MM.1S (cell line): Measurements from ENCODE around the gene CDHR1.
A peak's percentile ranks its signal among the peaks of the same experiment; 100 is the strongest.

Experiments used
- DNase-seq: peaks from one replicate; pipeline ENCODE4 v3.0.0-alpha.2; 2015
- H2AFZ ChIP-seq: fragments of 300-600 bp; sonication (generic); 2 replicates; pipeline ENCODE4 v1.6.0; 2016; ENCODE audit warnings: antibody characterized with exemption, low read length
- H3F3A ChIP-seq: fragments of 300-600 bp; sonication (generic); 2 replicates; pipeline ENCODE4 v1.6.1; 2016; ENCODE audit warnings: mild to moderate bottlenecking, antibody characterized with exemption, low read length, moderate library complexity, mixed read lengths; ENCODE audit not compliant: insufficient read depth
- H3K27ac ChIP-seq: fragments of 300-600 bp; sonication (generic); 2 replicates; pipeline ENCODE4 v1.5.1; 2016; ENCODE audit warnings: mild to moderate bottlenecking, low read length
- H3K27me3 ChIP-seq: fragments of 300-600 bp; sonication (generic); replicated peaks from 2 replicates; pipeline ENCODE4 v1.6.0; 2016; ENCODE audit warnings: low read length; ENCODE audit not compliant: insufficient read depth
- H3K36me3 ChIP-seq: fragments of 300-600 bp; sonication (generic); replicated peaks from 2 replicates; pipeline ENCODE4 v1.6.1; 2016; ENCODE audit warnings: mild to moderate bottlenecking, low read length, mixed read lengths; ENCODE audit not compliant: insufficient read depth
- H3K4me1 ChIP-seq: fragments of 300-600 bp; sonication (generic); 2 replicates; pipeline ENCODE4 v1.6.1; 2016; ENCODE audit warnings: low read length, mixed read lengths
- H3K4me2 ChIP-seq: fragments of 300-600 bp; sonication (generic); 2 replicates; pipeline ENCODE4 v1.6.0; 2016; ENCODE audit warnings: low read depth, low read length
- H3K4me3 ChIP-seq: fragments of 300-600 bp; sonication (generic); 2 replicates; pipeline ENCODE4 v1.5.1; 2016; ENCODE audit warnings: low read length, mixed read lengths
- H3K79me2 ChIP-seq: fragments of 300-600 bp; sonication (generic); 2 replicates; pipeline ENCODE4 v1.6.1; 2016; ENCODE audit warnings: mixed run types, low read length, mixed read lengths
- H3K9ac ChIP-seq: fragments of 300-600 bp; sonication (generic); 2 replicates; pipeline ENCODE4 v1.6.1; 2016; ENCODE audit warnings: low read length, mixed read lengths
- H3K9me2 ChIP-seq: fragments of 300-600 bp; sonication (generic); replicated peaks from 2 replicates; pipeline ENCODE4 v1.6.1; 2016; ENCODE audit warnings: mild to moderate bottlenecking, low read length, mixed read lengths; ENCODE audit not compliant: insufficient read depth
- H3K9me3 ChIP-seq: fragments of 300-600 bp; sonication (generic); replicated peaks from 2 replicates; pipeline ENCODE4 v1.6.1; 2016; ENCODE audit warnings: mild to moderate bottlenecking, low read length, mixed read lengths; ENCODE audit not compliant: insufficient read depth
- H4K20me1 ChIP-seq: fragments of 300-600 bp; sonication (generic); 2 replicates; pipeline ENCODE4 v1.6.1; 2016; ENCODE audit warnings: mild to moderate bottlenecking, low read length, moderate library complexity, mixed read lengths; ENCODE audit not compliant: insufficient read depth
- EZH2 ChIP-seq: fragments of 300-600 bp; sonication (generic); optimal IDR thresholded peaks from 2 replicates; pipeline ENCODE3; 2017; ENCODE audit warnings: low read depth, mild to moderate bottlenecking, antibody characterized with exemption, low read length, mixed read lengths
- EZH2phosphoT487 ChIP-seq: fragments of 300-600 bp; sonication (generic); IDR thresholded peaks from 2 replicates; pipeline ENCODE4 v1.6.1; 2018; ENCODE audit warnings: antibody characterized with exemption, low read length
- TF ChIP-seq, protein P1 (sequence below): fragments of 300-600 bp; sonication (generic); IDR thresholded peaks from 2 replicates; pipeline ENCODE4 v1.5.1; 2016; ENCODE audit warnings: antibody characterized with exemption, low read length, mixed read lengths

CDHR1 gene

DNA sequence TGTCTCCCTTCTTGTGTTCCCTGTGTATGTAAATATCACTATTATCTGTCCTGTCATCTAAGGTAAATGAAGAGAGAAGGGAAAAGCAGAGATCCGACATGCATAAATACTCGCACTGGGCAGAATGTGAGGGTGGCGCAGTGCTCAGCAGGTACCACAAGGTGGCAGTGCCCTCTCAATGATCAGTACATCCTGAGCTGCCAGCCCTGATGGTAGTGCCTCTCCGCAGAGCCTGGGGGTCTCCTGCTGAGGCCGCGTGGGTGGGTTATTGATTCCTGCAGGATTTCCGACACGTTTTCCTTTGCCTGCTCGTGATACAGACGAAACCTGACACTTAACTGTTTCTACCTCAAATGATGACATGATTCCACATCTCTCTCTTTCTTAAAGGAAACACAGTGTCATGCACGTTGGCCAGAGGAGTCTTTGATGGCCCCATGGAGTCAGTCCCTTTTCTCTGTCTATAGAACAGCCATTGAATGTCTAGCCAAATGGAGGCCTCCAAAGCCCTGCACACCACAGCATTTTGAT, 70.3 kb downstream of the CDHR1 start:
- no peak overlapping the region for H3K9ac ChIP-seq
- H2AFZ ChIP-seq = peak overlapping the region; percentile 12; the same call in 1 of the 2 replicates
- TF ChIP-seq EZH2phosphoT487 = no peak
- TF ChIP-seq, protein P1, sequence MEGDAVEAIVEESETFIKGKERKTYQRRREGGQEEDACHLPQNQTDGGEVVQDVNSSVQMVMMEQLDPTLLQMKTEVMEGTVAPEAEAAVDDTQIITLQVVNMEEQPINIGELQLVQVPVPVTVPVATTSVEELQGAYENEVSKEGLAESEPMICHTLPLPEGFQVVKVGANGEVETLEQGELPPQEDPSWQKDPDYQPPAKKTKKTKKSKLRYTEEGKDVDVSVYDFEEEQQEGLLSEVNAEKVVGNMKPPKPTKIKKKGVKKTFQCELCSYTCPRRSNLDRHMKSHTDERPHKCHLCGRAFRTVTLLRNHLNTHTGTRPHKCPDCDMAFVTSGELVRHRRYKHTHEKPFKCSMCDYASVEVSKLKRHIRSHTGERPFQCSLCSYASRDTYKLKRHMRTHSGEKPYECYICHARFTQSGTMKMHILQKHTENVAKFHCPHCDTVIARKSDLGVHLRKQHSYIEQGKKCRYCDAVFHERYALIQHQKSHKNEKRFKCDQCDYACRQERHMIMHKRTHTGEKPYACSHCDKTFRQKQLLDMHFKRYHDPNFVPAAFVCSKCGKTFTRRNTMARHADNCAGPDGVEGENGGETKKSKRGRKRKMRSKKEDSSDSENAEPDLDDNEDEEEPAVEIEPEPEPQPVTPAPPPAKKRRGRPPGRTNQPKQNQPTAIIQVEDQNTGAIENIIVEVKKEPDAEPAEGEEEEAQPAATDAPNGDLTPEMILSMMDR = peak; percentile 96
- no peak for TF ChIP-seq EZH2
- H4K20me1 ChIP-seq = no peaks in the 10 kb centered on the region
- no peak overlapping the region for H3K4me3 ChIP-seq
- DNase-seq = peak; percentile 51
- no peaks in the 10 kb centered on the region for H3F3A ChIP-seq
- H3K4me1 ChIP-seq = no peaks in the 10 kb centered on the region
- H3K79me2 ChIP-seq = no peaks in the 10 kb centered on the region
- H3K9me2 ChIP-seq = no peaks in the 10 kb centered on the region
- H3K36me3 ChIP-seq = no peaks in the 10 kb centered on the region
- H3K4me2 ChIP-seq = no peak overlapping the region
- no peak overlapping the region for H3K27ac ChIP-seq
- H3K9me3 ChIP-seq = no peaks in the 10 kb centered on the region
- no peaks in the 10 kb centered on the region for H3K27me3 ChIP-seq

DNA sequence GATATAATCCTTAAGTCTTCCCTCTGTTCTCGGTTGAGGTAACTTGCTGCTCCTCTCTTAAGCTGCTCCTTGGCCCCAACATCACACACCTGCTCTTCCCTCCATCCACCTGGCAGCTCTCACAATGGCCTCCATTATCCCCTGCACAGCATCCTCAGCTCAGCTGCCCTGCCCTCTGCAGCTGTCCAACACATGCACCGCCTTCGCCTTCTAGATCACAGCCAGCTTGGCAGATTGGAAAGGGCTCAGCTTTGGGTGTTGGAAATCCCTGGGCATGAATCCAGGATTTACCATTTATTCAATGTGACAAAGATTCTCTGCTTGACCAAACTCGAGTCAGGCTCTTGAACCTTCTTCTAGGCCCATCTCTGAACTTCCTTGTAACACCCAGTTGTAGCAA, 71.1 kb downstream of the CDHR1 start:
- Histone ChIP-seq H3K9ac (no peak overlapping the region), H3K9me3 (no peaks in the 10 kb centered on the region), H3K36me3 (no peaks in the 10 kb centered on the region), H3F3A (no peaks in the 10 kb centered on the region), H2AFZ (no peak overlapping the region), H4K20me1 (no peaks in the 10 kb centered on the region), H3K4me3 (no peak overlapping the region), H3K4me2 (no peak overlapping the region), H3K79me2 (no peaks in the 10 kb centered on the region), H3K27ac (no peak overlapping the region), H3K27me3 (no peaks in the 10 kb centered on the region), H3K4me1 (no peaks in the 10 kb centered on the region), H3K9me2 (no peaks in the 10 kb centered on the region)
- TF ChIP-seq, protein P1 = no peak
- TF ChIP-seq EZH2phosphoT487 (no peak), EZH2 (no peak)
- DNase-seq = no peak

DNA sequence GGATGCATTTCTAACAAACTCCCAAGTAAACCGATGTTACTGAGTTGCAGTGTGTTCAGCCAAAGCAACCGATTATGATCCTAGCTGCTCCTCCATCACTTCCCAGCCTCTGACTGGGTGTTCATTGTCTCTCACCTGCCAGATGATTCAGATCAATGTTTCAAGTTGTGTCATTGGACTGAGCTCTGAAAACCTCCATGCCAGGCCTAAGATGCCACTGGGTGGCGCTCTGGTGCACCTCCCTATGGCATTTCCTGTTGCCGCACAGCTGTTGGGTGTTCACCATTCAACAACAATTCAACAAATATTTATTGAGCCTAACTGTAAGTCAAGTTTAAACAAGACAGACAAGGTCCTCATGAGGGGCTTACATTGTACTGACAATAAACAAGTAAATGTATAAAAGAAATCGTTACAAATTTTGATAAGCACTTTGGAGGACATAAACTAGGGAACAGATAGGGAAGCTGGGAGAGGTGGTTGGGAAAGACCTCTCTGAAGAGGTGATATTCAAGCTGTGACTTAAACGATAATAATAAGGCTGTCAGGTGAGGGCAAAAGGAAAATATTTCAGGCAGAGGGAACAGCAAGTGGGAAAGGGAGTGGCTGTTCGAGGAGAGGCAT, 73.3 kb downstream of the CDHR1 start:
- Histone ChIP-seq H3K36me3 (no peaks in the 10 kb centered on the region), H3K4me2 (no peak overlapping the region), H3K27me3 (no peaks in the 10 kb centered on the region), H3K4me1 (no peaks in the 10 kb centered on the region), H3K9ac (no peak overlapping the region), H3K9me3 (no peaks in the 10 kb centered on the region), H3K27ac (no peak overlapping the region), H3K79me2 (no peaks in the 10 kb centered on the region), H4K20me1 (no peaks in the 10 kb centered on the region), H2AFZ (no peak overlapping the region), H3K9me2 (no peaks in the 10 kb centered on the region), H3F3A (no peaks in the 10 kb centered on the region), H3K4me3 (no peak overlapping the region)
- DNase-seq = no peak
- TF ChIP-seq EZH2phosphoT487 = no peak
- TF ChIP-seq, protein P1 = peak; percentile 52
